GM23338 (cell line): ENCODE measurements around the gene SRSF8. TPM values are rescaled to one million over a fixed set of nuclear protein-coding genes. Genes with fewer than 3 reads are reported as not detected.

Experiments used
- ATAC-seq: fragments of 200-7000 bp; cut with Tn5 transposase; 3 replicates; pipeline ENCODE4 v1.9.1; 2020
- DNase-seq: peaks from one replicate; pipeline ENCODE4 v3.0.0-alpha.2; 2015; ENCODE audit warnings: low spot score
- H2AFZ ChIP-seq: fragments of 200-600 bp; sonication (generic); 2 replicates; pipeline ENCODE4 v1.8.0; 2016; ENCODE audit warnings: antibody characterized with exemption, mild to moderate bottlenecking, moderate library complexity
- H3F3A ChIP-seq: fragments of 200-600 bp; sonication (generic); replicated peaks from 2 replicates; pipeline ENCODE4 v1.8.0; 2017; ENCODE audit warnings: antibody characterized with exemption, mixed run types, low read depth
- H3K27ac ChIP-seq: fragments of 200-600 bp; sonication (generic); 2 replicates; pipeline ENCODE4 v1.6.1; 2016; ENCODE audit warnings: low read depth
- H3K27me3 ChIP-seq: fragments of 200-600 bp; sonication (generic); 2 replicates; pipeline ENCODE4 v1.8.0; 2016; ENCODE audit warnings: mild to moderate bottlenecking, mixed run types, moderate library complexity; ENCODE audit not compliant: insufficient read depth
- H3K36me3 ChIP-seq: fragments of 200-600 bp; sonication (generic); 2 replicates; pipeline ENCODE4 v1.8.0; 2016; ENCODE audit warnings: mild to moderate bottlenecking; ENCODE audit not compliant: insufficient read depth
- H3K4me1 ChIP-seq: fragments of 200-600 bp; sonication (generic); 2 replicates; pipeline ENCODE4 v1.8.0; 2016; ENCODE audit warnings: mild to moderate bottlenecking, moderate library complexity; ENCODE audit not compliant: insufficient read depth
- H3K4me2 ChIP-seq: fragments of 200-600 bp; sonication (generic); 2 replicates; pipeline ENCODE4 v1.7.1; 2017; ENCODE audit warnings: mixed run types
- H3K4me3 ChIP-seq: fragments of 200-600 bp; sonication (generic); 2 replicates; pipeline ENCODE4 v1.6.1; 2016; ENCODE audit warnings: mixed run types
- H3K79me2 ChIP-seq: fragments of 200-600 bp; sonication (generic); replicated peaks from 2 replicates; pipeline ENCODE4 v1.8.0; 2017; ENCODE audit warnings: mild to moderate bottlenecking; ENCODE audit not compliant: insufficient read depth
- H3K9me2 ChIP-seq: fragments of 200-600 bp; sonication (generic); 2 replicates; pipeline ENCODE4 v1.8.0; 2017; ENCODE audit not compliant: insufficient read depth
- H4K20me1 ChIP-seq: fragments of 200-600 bp; sonication (generic); replicated peaks from 2 replicates; pipeline ENCODE4 v1.8.0; 2017; ENCODE audit warnings: mild to moderate bottlenecking; ENCODE audit not compliant: insufficient read depth
- H3K27ac Mint-ChIP-seq: 2 replicates; pipeline ENCODE4 v1.8.0; 2020; ENCODE audit warnings: inconsistent platforms, mild to moderate bottlenecking, moderate library complexity, mixed read lengths
- H3K27me3 Mint-ChIP-seq: 3 replicates; pipeline ENCODE4 v1.8.0; 2022; ENCODE audit warnings: low read depth, mild to moderate bottlenecking, moderate library complexity, mixed read lengths, inconsistent platforms; ENCODE audit not compliant: insufficient read depth, poor library complexity
- H3K36me3 Mint-ChIP-seq: 3 replicates; pipeline ENCODE4 v1.8.0; 2021; ENCODE audit warnings: low read depth, mild to moderate bottlenecking, inconsistent platforms, moderate library complexity, mixed read lengths
- H3K4me1 Mint-ChIP-seq: 3 replicates; pipeline ENCODE4 v1.8.0; 2020; ENCODE audit warnings: mild to moderate bottlenecking, inconsistent platforms, mixed read lengths
- H3K4me3 Mint-ChIP-seq: 3 replicates; pipeline ENCODE4 v1.8.0; 2021; ENCODE audit warnings: moderate library complexity, mild to moderate bottlenecking, inconsistent platforms, mixed read lengths
- H3K9me3 Mint-ChIP-seq: 3 replicates; pipeline ENCODE4 v1.8.0; 2020; ENCODE audit warnings: moderate library complexity, mild to moderate bottlenecking, inconsistent platforms, mixed read lengths
- NANOG ChIP-seq: IDR thresholded peaks from 2 replicates; pipeline ENCODE4 v1.6.1; 2016; ENCODE audit warnings: antibody characterized with exemption, borderline replicate concordance
- ZNF331 ChIP-seq: fragments of 250-450 bp; sonication (Bioruptor Pico); IDR thresholded peaks from 2 replicates; pipeline ENCODE4 v1.5.0; 2020; ENCODE audit warnings: low read depth, mild to moderate bottlenecking, moderate library complexity
- ZNF462 ChIP-seq: fragments of 250-450 bp; sonication (Bioruptor Pico); IDR thresholded peaks from 2 replicates; pipeline ENCODE4 v1.5.0; 2020; ENCODE audit warnings: mild to moderate bottlenecking, moderate library complexity
- polyA plus RNA-seq: library from polyadenylated mRNA; unstranded; fragments of >200 nt; fragmentation: Nextera tagmentation; extraction: Ambion mirVana; gene quantifications from 2 replicates; pipeline ENCODE4 v1.2.1, GENCODE V29; 2016
- total RNA-seq: library from RNA; depleted of rRNA; stranded (reverse); fragments of >200 nt; shearing (Covaris generic); gene quantifications from 2 replicates; pipeline ENCODE4 v1.2.3, GENCODE V29; 2014
- TF ChIP-seq, protein P1 (sequence below): IDR thresholded peaks from one replicate; pipeline ENCODE4 v1.6.1; 2018; ENCODE audit warnings: antibody characterized with exemption; ENCODE audit not compliant: unreplicated experiment

Gene SRSF8
- total and polyA plus RNA-seq, 2 experiments from 2014 or later: 12.6 to 19.9 TPM

DNA sequence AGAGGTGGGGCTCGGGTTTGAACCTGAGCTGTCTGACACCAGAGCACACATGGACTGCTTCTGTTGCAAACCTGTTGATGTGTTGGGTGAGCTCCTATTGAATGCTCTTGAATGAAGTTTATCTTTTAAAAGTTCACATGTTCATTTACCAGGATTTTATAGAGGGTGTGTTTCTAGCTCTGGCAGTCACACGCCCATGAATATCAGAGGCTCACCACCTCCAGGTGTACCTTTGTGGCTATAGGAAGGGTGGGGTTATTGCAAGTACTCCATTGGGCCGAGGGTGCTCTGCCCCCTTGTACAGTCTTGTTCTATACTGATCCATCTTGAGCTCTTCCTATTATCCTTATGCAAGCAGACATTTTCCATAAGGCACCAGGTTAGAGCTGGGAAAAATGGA, 32.1 kb downstream of the SRSF8 start:
- H3K27me3 Mint-ChIP-seq: peaks cover 5% of the 10 kb centered on the region
- Histone ChIP-seq H2AFZ (no peak overlapping the region), H3K36me3 (no peaks in the 10 kb centered on the region), H3K4me1 (0 out of 2 replicates have a peak, but pooled peaks cover under 1% of the 10 kb centered on the region), H4K20me1 (no peaks in the 10 kb centered on the region; the same call in 1 of the 2 replicates), H3K79me2 (no peaks in the 10 kb centered on the region), H3F3A (no peaks in the 10 kb centered on the region), H3K4me2 (no peak overlapping the region), H3K27me3 (no peaks in the 10 kb centered on the region), H3K27ac (no peak overlapping the region), H3K9me2 (no peaks in the 10 kb centered on the region), H3K4me3 (no peak overlapping the region)
- no peaks in the 10 kb centered on the region for H3K9me3 Mint-ChIP-seq
- TF ChIP-seq ZNF462 (CRISPR knock-in tag) (no peak), NANOG (no peak), ZNF331 (CRISPR knock-in tag) (no peak)
- TF ChIP-seq, protein P1, sequence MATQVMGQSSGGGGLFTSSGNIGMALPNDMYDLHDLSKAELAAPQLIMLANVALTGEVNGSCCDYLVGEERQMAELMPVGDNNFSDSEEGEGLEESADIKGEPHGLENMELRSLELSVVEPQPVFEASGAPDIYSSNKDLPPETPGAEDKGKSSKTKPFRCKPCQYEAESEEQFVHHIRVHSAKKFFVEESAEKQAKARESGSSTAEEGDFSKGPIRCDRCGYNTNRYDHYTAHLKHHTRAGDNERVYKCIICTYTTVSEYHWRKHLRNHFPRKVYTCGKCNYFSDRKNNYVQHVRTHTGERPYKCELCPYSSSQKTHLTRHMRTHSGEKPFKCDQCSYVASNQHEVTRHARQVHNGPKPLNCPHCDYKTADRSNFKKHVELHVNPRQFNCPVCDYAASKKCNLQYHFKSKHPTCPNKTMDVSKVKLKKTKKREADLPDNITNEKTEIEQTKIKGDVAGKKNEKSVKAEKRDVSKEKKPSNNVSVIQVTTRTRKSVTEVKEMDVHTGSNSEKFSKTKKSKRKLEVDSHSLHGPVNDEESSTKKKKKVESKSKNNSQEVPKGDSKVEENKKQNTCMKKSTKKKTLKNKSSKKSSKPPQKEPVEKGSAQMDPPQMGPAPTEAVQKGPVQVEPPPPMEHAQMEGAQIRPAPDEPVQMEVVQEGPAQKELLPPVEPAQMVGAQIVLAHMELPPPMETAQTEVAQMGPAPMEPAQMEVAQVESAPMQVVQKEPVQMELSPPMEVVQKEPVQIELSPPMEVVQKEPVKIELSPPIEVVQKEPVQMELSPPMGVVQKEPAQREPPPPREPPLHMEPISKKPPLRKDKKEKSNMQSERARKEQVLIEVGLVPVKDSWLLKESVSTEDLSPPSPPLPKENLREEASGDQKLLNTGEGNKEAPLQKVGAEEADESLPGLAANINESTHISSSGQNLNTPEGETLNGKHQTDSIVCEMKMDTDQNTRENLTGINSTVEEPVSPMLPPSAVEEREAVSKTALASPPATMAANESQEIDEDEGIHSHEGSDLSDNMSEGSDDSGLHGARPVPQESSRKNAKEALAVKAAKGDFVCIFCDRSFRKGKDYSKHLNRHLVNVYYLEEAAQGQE: no peak
- peaks cover under 1% of the 10 kb centered on the region for H3K4me1 Mint-ChIP-seq
- DNase-seq (no peak), ATAC-seq (no peak)
- H3K4me3 Mint-ChIP-seq: no peak overlapping the region
- H3K27ac Mint-ChIP-seq: no peak overlapping the region
- no peaks in the 10 kb centered on the region for H3K36me3 Mint-ChIP-seq
